ENCODE measurements around the gene MELTF.

DNA sequence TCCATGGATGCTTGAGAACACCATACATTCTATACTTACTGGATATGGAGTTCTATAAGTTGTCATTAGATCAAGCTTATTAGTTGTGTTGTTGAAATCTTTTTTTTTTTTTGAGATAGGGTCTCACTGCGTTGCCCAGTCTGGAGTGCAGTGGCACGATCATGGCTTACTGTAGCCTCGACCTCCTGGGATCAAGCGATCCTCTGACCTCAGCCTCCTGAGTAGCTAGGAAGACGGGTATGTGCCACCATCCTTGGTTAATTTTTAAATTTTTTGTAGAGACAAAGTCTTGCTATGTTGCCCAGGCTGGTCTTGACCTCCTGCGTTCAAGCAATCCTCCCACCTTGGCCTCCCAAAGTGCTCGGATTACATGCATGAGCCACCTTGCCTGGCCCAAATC is 74.8 kb downstream of the MELTF start:
- TF ChIP-seq, protein P1, sequence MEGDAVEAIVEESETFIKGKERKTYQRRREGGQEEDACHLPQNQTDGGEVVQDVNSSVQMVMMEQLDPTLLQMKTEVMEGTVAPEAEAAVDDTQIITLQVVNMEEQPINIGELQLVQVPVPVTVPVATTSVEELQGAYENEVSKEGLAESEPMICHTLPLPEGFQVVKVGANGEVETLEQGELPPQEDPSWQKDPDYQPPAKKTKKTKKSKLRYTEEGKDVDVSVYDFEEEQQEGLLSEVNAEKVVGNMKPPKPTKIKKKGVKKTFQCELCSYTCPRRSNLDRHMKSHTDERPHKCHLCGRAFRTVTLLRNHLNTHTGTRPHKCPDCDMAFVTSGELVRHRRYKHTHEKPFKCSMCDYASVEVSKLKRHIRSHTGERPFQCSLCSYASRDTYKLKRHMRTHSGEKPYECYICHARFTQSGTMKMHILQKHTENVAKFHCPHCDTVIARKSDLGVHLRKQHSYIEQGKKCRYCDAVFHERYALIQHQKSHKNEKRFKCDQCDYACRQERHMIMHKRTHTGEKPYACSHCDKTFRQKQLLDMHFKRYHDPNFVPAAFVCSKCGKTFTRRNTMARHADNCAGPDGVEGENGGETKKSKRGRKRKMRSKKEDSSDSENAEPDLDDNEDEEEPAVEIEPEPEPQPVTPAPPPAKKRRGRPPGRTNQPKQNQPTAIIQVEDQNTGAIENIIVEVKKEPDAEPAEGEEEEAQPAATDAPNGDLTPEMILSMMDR (IDR thresholded peaks at IDR 0.05), result no peak
- no peak for TF ChIP-seq POLR2A (IDR thresholded peaks at IDR 0.05)
